ENCODE data around the gene LYST.
"Not testable (repeated sequence)": the region's sequence is repeated elsewhere in the genome, so short reads cannot be mapped to it uniquely, and the experiment has no call there.

Gene LYST

DNA sequence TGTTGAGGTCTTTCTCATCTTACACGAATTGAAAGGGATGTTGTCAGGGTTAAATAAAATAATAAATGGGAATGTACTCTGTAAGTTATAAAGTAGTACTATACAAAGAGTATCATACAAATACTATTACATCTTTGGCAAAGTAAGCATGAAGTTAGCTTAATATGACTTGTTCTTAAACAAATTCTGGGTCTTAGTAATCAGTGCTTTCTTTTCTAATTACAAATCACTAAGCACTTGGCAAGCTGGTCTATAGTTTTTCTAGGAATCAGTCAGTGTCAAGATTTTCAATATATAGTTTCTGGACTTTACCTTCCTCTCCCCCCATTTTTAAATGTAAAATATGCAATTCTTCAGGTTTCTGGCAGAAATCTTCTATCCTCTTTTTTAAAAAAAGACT lies 6.9 kb downstream of the LYST start:
- Mint-ChIP-seq H3K27me3 (no peaks in the 10 kb centered on the region), H3K36me3 (peaks cover 14 to 35% of the 10 kb centered on the region in 2 donors), H3K4me1 (peaks cover 28 to 33% of the 10 kb centered on the region in 2 donors), H3K9me3 (peaks cover 2 to 5% of the 10 kb centered on the region in 2 donors), H3K27ac (no peak overlapping the region), H3K4me3 (no peak overlapping the region)
- ATAC-seq (replicated peaks): peak in 1 of 2 donors; percentile 30
- DNase-seq: no peak

DNA sequence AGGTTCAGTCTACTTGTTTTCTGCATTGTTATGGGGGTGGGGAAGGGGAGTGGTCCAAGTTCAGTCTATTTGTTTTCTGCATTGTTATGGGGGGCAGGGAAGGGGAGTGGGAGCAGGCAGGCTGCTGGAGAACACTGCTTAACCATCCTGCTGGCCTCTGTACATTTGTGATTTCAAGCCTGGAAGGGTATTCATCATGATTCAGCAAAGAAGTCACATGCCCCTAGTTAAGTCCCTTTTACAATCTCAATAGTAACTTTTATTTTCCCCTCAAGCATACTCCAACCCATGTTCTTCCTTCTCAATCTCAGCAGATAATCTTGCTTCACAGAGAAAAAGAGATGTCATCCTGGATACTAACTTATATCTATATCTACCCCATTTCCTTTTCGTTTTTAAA lies 7.9 kb downstream of the LYST start:
- no peak for DNase-seq
- Mint-ChIP-seq H3K27me3 (no peaks in the 10 kb centered on the region), H3K27ac (no peak overlapping the region), H3K4me1 (peaks cover 29 to 33% of the 10 kb centered on the region in 2 donors), H3K9me3 (peaks cover 2 to 5% of the 10 kb centered on the region in 2 donors), H3K36me3 (peaks cover 9 to 33% of the 10 kb centered on the region in 2 donors), H3K4me3 (no peak overlapping the region)
- ATAC-seq (replicated peaks): no peak

DNA sequence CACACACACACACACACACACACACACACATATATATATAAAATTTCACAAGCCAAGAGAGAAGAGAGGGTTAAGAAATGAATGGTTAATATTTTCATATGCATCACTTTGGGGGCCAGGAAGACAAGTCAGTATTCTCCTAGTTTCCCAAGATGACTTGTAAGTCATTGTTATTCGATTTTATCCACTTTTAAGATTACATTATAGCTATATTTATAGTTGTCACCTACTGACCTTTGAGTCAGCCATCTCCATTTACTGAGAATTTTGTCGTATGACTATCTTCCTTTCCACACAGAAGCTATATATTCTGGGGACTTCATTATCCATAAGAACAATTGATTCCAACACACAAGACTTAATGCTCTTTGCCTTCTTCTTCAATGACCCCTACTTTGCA lies 8.9 kb downstream of the LYST start:
- ATAC-seq (replicated peaks) (peak; percentile 18 to 41), DNase-seq (no peak)
- no peaks in the 10 kb centered on the region for H3K27me3 Mint-ChIP-seq
- peaks cover 29 to 30% of the 10 kb centered on the region in 2 donors for H3K4me1 Mint-ChIP-seq
- H3K9me3 Mint-ChIP-seq: peaks cover 2 to 5% of the 10 kb centered on the region in 2 donors
- peak overlapping the region; percentile 83 for H3K27ac Mint-ChIP-seq
- peaks cover 6 to 32% of the 10 kb centered on the region in 2 donors for H3K36me3 Mint-ChIP-seq
- peak overlapping the region; percentile 18 for H3K4me3 Mint-ChIP-seq

DNA sequence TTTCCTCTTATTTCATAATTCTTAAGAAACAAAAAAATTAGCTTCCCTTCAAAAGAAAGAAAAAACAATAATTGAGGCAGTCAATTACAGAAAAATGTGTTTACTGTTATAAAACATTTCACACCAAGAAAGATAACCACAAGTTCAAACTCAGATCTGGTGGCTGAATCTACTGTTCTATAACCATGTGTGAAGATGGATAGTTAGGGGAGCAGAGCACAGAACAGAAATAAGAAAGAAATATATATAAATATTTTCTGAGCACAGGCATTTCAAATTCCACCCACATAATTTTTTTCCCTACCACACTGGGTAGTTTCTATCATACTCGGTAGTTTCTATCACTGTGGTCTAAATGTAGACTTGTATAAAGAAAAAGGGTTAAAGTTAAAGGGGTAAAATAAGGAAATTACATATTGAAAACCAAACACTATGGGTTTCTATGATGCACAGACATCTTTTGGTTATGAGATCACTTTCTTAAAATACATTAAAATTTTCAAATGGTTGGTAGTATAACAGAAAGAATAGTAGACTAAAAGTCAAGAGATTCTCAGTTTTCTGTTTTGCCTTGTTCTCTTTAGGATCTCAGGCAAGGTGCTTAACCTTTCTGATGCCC lies 10.8 kb downstream of the LYST start:
- H3K27ac Mint-ChIP-seq: peak overlapping the region; percentile 44
- H3K27me3 Mint-ChIP-seq: no peaks in the 10 kb centered on the region
- DNase-seq: no peak
- peaks cover 32 to 34% of the 10 kb centered on the region in 2 donors for H3K4me1 Mint-ChIP-seq
- peak; percentile 83 to 89 for ATAC-seq (replicated peaks)
- H3K4me3 Mint-ChIP-seq: no peak overlapping the region
- H3K36me3 Mint-ChIP-seq: peaks cover 8 to 35% of the 10 kb centered on the region in 2 donors
- H3K9me3 Mint-ChIP-seq: peaks cover 2 to 5% of the 10 kb centered on the region in 2 donors

DNA sequence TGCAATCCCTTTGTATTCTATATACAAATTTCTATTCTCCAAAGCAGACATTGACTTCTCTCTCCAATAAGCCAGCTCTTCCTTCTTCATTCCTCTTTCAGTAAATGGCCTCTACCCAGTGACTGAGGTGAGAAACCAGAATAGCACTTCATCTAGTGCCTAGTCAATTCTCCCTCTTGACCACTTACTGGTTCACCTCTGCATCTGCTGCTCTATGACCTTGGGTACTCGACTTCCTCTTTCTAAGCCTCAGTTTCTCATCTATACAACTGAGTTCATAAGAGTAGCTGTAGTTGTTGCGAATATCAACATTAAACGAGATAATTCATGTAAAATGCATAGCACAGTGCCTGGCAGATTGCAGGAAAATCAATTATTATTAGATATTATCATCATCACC lies 12.4 kb downstream of the LYST start:
- Mint-ChIP-seq H3K4me1 (peaks cover 46 to 50% of the 10 kb centered on the region in 2 donors), H3K27me3 (no peaks in the 10 kb centered on the region), H3K36me3 (peaks cover 14 to 49% of the 10 kb centered on the region in 2 donors), H3K9me3 (peaks cover 4 to 7% of the 10 kb centered on the region in 2 donors), H3K27ac (peak overlapping the region; percentile 65), H3K4me3 (no peak overlapping the region)
- no peak for DNase-seq
- peak; percentile 38 to 54 for ATAC-seq (replicated peaks)

DNA sequence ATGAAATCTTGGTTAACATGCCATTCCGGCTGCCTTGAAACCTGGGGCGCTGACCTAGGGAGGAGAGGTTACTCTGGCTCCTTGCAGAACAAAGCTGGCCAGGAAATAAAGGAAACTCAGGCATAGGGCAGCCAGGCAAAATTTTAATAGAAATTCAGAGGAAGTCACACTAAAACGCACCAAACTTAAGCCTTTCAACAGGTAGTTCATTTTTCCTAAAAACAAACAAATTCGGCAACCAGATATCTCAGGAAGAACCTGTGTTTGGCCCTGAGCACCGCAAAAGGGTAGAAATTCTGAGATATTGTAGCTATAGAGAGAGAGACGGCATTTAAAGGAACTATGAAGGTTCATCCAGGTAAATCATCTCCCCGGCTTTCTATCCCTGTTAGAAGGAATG lies 13.1 kb downstream of the LYST start:
- no peak overlapping the region for H3K4me3 Mint-ChIP-seq
- ATAC-seq (replicated peaks) (no peak), DNase-seq (no peak)
- peaks cover 53 to 57% of the 10 kb centered on the region in 2 donors for H3K4me1 Mint-ChIP-seq
- H3K27ac Mint-ChIP-seq: no peak overlapping the region
- H3K36me3 Mint-ChIP-seq: peaks cover 17 to 52% of the 10 kb centered on the region in 2 donors
- H3K27me3 Mint-ChIP-seq: no peaks in the 10 kb centered on the region
- peaks cover 4 to 9% of the 10 kb centered on the region in 2 donors for H3K9me3 Mint-ChIP-seq

DNA sequence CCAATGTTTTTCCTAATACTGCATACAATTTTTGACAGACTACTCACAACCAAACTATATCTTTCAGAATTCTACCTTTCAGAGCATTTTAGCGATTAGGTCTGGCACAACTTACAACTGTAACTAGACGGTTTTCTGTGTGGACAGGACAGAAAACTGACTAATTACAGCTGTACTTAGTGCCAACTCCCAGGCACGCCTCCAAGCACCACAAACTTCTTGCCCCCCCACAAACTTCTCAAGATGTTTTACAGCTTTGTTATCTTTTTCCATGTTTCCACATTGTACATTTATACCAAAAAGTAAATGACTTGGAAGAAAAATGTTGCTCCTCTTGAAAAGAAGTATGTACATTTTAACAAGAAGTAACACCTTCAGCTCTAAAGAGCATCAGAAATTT lies 13.8 kb downstream of the LYST start:
- peaks cover 58 to 65% of the 10 kb centered on the region in 2 donors for H3K4me1 Mint-ChIP-seq
- H3K9me3 Mint-ChIP-seq: peaks cover 4 to 14% of the 10 kb centered on the region in 2 donors
- H3K27ac Mint-ChIP-seq: peak overlapping the region; percentile 37
- H3K27me3 Mint-ChIP-seq: no peaks in the 10 kb centered on the region
- ATAC-seq (replicated peaks) (no peak), DNase-seq (no peak)
- H3K4me3 Mint-ChIP-seq: no peak overlapping the region
- H3K36me3 Mint-ChIP-seq: peaks cover 17 to 56% of the 10 kb centered on the region in 2 donors

DNA sequence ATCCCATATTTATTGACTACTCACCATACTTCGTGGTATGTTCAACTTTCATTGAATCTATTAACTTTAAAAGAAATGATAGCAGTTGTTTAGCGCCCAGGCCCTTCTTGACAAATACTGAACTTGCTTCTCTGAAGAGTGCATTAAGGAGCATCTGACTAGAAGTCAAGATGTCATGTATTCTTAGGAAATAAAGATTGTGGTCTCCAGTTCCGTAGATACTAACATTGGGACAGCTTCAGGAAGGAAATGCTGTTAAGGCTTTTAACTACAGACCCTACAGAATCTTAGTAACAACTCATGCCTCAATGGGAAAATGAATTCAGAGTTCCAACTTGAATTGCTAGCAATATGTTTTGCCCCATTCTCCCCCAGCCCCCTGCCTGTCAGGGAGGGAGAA lies 14.8 kb downstream of the LYST start:
- no peaks in the 10 kb centered on the region for H3K27me3 Mint-ChIP-seq
- H3K4me1 Mint-ChIP-seq: peaks cover 59 to 74% of the 10 kb centered on the region in 2 donors
- ATAC-seq (replicated peaks) (no peak), DNase-seq (no peak)
- H3K36me3 Mint-ChIP-seq: peaks cover 17 to 58% of the 10 kb centered on the region in 2 donors
- peaks cover 7 to 15% of the 10 kb centered on the region in 2 donors for H3K9me3 Mint-ChIP-seq
- no peak overlapping the region for H3K27ac Mint-ChIP-seq
- H3K4me3 Mint-ChIP-seq: no peak overlapping the region

DNA sequence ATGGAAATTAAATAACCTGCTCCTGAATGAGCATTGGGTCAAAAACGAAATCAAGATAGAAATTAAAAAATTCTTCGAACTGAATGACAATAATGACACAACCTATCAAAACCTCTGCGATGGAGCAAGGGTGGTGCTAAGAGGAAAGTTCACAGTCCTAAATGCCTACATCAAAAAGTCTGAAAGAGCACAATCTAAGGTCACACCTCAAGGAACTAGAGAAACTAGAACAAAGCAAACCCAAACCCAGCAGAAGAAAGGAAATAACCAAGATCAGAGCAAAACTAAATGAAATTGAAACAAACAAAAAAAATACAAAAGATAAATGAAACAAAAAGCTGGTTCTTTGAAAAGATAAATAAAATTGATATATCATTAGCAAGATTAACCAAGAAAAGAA lies 18.5 kb downstream of the LYST start:
- Mint-ChIP-seq H3K36me3 (peaks cover 26 to 63% of the 10 kb centered on the region in 2 donors), H3K27ac (peak overlapping the region; percentile 33), H3K4me1 (peaks cover 63 to 84% of the 10 kb centered on the region in 2 donors), H3K4me3 (peak overlapping the region; percentile 2 to 61), H3K9me3 (peaks cover 8 to 26% of the 10 kb centered on the region in 2 donors)
- ATAC-seq (replicated peaks); DNase-seq; H3K27me3 Mint-ChIP-seq: not testable (repeated sequence)

DNA sequence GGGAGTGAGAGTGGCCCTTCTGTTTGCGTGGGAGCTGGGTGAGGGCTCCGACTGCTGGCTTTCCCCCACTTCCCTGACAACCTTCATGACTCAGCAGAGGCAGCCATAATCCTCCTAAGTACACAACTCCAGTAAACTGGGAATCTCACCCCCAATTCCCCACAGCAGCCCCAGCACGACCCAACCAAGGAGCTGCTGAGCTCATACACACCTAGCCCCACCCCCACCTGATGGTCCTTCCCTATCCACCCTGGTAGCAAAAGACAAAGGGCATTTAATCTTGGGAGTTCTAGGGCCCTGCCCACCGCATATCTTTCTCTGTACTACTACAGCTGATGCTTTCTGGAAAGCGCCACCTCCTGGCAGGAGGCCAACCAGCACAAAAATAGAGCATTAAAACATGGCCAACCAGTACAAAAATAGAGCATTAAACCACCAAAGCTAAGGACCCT lies 21.0 kb downstream of the LYST start:
- H3K4me1 Mint-ChIP-seq: peaks cover 72 to 89% of the 10 kb centered on the region in 2 donors
- H3K36me3 Mint-ChIP-seq: peaks cover 23 to 60% of the 10 kb centered on the region in 2 donors
- not testable (repeated sequence) for ATAC-seq (replicated peaks); DNase-seq; H3K27me3 Mint-ChIP-seq
- H3K27ac Mint-ChIP-seq: peak overlapping the region; percentile 91
- H3K9me3 Mint-ChIP-seq: peaks cover 8 to 26% of the 10 kb centered on the region in 2 donors
- H3K4me3 Mint-ChIP-seq: peak overlapping the region in 1 of 2 donors; percentile 25

DNA sequence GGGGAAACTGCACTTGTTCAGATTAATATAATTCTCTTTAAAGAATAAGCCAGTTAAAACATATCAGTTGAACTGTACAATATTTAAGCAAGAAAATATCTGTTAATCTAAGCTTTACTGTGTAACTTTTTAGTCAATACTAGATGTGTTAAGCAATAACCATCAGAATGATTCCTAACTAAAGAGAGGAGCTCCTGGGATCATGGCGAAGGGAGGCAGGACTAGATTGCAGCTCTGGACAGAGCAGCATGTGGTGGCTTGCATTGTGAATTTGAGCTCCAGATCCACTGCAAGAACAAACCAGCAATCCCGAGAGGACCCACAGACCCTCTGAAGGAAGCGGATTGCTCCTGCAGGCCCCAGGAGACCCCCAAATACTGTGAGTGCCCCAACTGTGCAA lies 21.9 kb downstream of the LYST start:
- Mint-ChIP-seq H3K9me3 (peaks cover 7 to 26% of the 10 kb centered on the region in 2 donors), H3K27ac (peak overlapping the region; percentile 91), H3K27me3 (no peaks in the 10 kb centered on the region), H3K36me3 (peaks cover 21 to 58% of the 10 kb centered on the region in 2 donors), H3K4me3 (no peak overlapping the region), H3K4me1 (peaks cover 71 to 89% of the 10 kb centered on the region in 2 donors)
- DNase-seq: no peak
- ATAC-seq (replicated peaks): no peak

DNA sequence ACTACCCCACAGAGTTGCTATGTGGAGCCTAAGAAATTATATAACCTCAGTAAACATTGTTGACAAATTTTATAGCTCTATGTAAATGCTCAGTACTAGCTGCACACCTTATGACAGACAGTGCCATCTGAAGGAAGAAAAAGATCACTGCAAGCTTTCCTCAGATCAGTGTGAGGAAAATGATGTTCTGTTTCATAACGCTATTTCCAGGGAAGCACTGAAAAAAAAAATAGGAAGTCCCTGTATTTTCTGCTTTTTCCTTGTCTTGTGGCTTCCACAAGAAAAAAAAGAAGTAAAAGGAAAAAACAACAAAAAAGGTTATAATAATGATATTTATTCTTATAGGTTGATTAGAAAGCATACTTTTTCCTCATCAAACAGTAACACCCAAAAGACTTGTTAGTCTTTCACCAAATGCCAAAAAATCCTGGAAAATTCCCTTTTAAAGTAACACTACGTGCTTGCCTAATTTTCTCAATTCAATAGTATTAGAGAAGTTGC lies 23.2 kb downstream of the LYST start:
- peaks cover 68 to 78% of the 10 kb centered on the region in 2 donors for H3K4me1 Mint-ChIP-seq
- no peaks in the 10 kb centered on the region for H3K27me3 Mint-ChIP-seq
- DNase-seq (no peak), ATAC-seq (replicated peaks) (peak; percentile 71 to 73)
- H3K36me3 Mint-ChIP-seq: peaks cover 21 to 61% of the 10 kb centered on the region in 2 donors
- no peak overlapping the region for H3K27ac Mint-ChIP-seq
- H3K9me3 Mint-ChIP-seq: peaks cover 7 to 21% of the 10 kb centered on the region in 2 donors
- H3K4me3 Mint-ChIP-seq: no peak overlapping the region

DNA sequence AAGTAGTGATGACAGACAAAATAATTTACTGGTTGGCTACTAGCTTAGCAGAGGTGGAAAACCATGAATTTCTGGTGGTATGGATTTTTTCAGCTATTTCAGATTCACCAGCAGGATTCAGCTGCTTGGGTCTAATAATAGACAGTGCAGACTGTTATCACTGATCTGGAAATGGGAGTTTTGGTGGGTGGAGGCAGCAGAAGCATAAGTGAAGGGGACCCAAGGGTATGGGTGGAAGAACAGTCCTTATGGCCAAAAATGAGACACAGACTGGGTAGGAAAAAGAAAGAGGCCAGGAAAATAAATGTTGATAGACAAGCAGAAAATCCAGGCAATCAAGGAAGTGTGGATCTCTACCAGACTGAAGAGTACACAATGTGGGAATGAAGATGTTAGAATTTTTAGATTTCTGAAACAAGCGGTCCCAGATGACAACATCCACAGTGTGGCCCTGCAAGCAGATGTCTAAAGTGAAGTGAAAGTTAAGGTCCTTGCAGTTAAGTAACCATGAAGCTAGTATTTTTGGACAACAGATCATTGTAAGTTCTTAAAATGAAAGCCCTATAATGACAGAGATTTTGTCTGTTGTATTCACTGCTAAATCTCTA lies 24.7 kb downstream of the LYST start:
- Mint-ChIP-seq H3K27ac (peak overlapping the region; percentile 75), H3K9me3 (peaks cover 4 to 13% of the 10 kb centered on the region in 2 donors), H3K4me1 (peaks cover 55 to 63% of the 10 kb centered on the region in 2 donors), H3K27me3 (no peaks in the 10 kb centered on the region), H3K4me3 (peak overlapping the region; percentile 58 to 70), H3K36me3 (peaks cover 17 to 47% of the 10 kb centered on the region in 2 donors)
- DNase-seq (no peak), ATAC-seq (replicated peaks) (peak; percentile 78 to 85)

DNA sequence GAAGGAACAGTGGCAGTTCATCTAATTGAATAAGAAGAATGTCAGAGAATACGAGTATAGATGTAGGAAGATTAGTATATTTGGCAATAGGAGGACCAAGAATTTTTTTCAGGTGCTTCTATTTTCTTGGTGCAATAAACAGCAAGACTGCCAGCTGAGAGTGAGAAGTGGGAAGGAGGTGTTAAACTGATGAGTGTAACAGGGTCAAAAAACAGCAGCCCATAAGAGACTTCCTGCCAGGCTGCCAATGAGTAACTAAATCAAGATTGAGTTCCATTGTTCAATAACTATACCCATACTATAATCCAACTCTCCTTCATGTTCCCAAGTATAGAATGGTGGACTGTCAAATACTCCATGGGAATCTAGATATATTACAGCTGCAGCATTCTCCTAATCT lies 28.7 kb downstream of the LYST start:
- Mint-ChIP-seq H3K4me3 (no peak overlapping the region), H3K9me3 (peaks cover 0 to 2% of the 10 kb centered on the region in 2 donors), H3K4me1 (peaks cover 39 to 41% of the 10 kb centered on the region in 2 donors), H3K27me3 (no peaks in the 10 kb centered on the region), H3K27ac (no peak overlapping the region), H3K36me3 (peaks cover 7 to 29% of the 10 kb centered on the region in 2 donors)
- peak in 1 of 2 donors; percentile 25 for ATAC-seq (replicated peaks)
- DNase-seq: no peak
